Head of caudate nucleus (tissue), 42 donors: Measurements from ENCODE around the gene STC2.
A peak's percentile ranks its signal among the peaks of the same experiment; 100 is the strongest.
"Not testable (repeated sequence)": the region's sequence is repeated elsewhere in the genome, so short reads cannot be mapped to it uniquely, and the experiment has no call there.

Experiments
- DNase-seq, 42 donors: peaks; one replicate each; pipeline versions ENCODE4 v3.0.0 to v3.0.0-alpha.2; 2020 to 2021; ENCODE audit warnings: mixed read lengths in 7 of 42
- intact Hi-C: fragments of 100-400 bp; cut with DNase I; formaldehyde crosslinking; loops from one replicate; pipeline ENCODE4 v1.15.0; 2022

The STC2 gene

GRCh38 chr5:173284343-173284958, 43.8 kb downstream of the STC2 start:
- DNase-seq, result not testable (repeated sequence)

DNA sequence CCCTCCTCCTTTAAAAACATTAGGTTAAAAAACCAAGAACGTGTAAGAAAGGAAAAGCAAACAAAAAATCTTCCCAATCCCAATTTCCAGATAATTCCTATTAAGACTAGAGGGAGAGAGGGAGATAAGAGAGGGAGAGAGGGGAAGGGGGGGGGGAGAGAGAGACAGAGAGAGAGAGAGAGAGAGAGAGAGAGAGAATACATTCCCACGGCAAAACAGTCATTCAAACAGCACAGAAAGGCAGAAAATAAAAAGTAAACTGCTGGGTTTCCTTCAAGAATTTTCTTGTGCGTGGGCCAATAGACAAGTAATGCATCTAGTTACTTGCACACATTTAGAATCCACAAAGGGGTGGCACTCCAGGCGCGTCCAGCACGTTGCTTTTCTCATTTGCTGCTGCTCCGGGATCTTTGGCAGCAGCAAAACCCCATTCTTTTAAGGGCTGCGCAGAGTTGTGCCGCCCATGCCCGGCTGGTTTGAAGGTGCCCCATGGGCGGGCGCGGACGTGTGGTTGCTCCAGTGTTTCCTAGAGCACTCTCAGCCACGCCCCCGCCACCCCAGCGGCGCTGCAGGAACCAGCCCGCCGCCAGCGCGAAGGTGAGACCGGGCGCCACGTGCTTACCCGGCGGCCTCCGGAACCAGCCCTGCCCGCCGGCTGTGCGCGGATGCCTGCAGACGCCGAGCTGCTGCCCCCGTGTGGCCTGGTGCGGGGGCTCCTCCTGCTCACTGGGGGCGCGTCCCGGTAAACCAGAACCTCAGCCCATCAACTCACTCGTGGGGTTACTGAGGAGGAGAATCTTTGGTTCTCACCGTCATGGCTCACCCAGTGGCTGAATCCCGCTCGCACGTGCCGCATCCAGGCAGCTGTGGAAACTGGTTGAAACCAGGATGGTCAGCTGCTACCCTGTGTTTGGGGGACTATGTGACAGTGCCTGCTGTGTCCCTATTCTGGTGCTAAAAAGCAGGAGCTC, 44.6 kb downstream of the STC2 start:
- intact Hi-C loops, result loop anchor here (5.0 to 10.0 kb wide), 2 partner anchors 306 to 569 kb away; no protein-coding TSS in a partner anchor
- DNase-seq, result peak; percentile 20 to 86 (median 71)

More at GRCh38 chr5:173284343-173284958, 43.8 kb downstream of the STC2 start:
- intact Hi-C loops, result loop anchor here (5.0 to 10.0 kb wide), 2 partner anchors 307 to 570 kb away; no protein-coding TSS in a partner anchor

DNA sequence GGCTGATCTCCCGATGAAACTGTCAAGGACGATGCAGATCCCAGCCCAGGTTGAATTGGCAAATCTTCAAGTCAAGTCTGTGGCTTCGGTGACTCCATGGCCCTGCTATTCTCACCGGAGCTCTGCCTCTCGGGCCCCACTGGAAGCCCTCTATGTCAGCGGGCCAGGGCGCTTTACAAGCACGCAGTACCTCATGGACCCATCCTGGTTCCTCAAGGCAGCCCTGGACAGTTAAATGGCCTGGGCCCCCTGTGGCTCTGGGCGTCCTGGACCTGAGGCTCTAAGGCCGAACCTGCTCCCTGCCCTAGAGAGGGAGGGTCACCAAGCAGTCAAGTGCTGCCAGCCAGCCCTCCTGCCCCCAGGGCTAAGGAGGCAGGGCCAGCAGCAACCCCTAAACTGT, 45.3 kb downstream of the STC2 start:
- peak in 1 of 42 donors; percentile 1 for DNase-seq
- intact Hi-C loops, result loop anchor here (5.0 to 10.0 kb wide), 2 partner anchors 306 to 568 kb away; no protein-coding TSS in a partner anchor

- DNase-seq, result no peak
Measured at GRCh38 chr5:173281910-173282309, 46.3 kb downstream of the STC2 start.

DNA sequence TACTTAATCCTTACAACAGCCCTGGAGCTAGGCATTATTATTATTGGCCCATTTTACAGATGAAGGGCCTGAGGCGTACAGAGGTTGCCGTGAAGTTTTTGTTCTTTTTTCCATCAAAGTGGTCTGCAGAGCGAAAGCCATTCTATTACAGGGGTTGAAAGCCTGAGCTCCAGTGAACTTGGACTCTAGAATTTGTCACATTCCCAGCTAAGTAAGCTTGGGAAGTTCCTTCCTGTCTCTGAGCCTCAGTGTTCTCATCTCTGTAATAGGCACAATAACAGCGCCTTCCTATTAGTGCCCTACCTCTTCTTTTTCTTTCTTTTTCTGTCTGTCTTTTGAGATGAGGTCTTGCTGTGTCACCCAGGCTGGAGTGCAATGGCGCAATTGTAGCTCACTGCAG, 49.0 kb downstream of the STC2 start:
- DNase-seq, result no peak
- intact Hi-C loops, result no loop called here

More at GRCh38 chr5:173281910-173282309, 46.3 kb downstream of the STC2 start:
- intact Hi-C loops, result loop anchor here (5.0 to 10.0 kb wide), 2 partner anchors 305 to 567 kb away; no protein-coding TSS in a partner anchor

GRCh38 chr5:173278641-173279040, 49.6 kb downstream of the STC2 start:
- DNase-seq, result no peak
- intact Hi-C loops, result no loop called here

DNA sequence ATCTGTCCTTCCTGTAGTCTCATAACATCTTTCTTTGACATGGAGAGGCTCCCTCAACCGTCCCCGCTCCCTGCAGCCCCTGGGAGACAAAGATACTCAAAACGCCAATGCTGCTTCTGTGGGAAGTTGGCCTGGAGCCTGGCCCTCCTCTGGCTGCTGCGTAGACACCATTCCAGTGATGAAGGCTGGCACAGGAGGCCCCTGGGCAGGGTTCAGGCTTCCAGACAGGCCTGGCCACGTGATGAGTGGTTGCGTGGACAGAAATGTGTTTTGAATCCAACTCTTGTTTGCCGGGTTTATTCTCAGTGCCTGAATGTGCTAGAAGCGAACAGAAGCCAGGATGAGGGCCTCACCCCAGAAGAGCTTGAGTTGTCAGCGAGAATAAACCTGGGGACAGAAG, 50.0 kb downstream of the STC2 start:
- intact Hi-C loops, result no loop called here
- DNase-seq, result peak in 21 of 42 donors; percentile 11 to 68 (median 30)

GRCh38 chr5:173274771-173275170, 53.4 kb downstream of the STC2 start:
- no peak for DNase-seq
- intact Hi-C loops, result no loop called here

- intact Hi-C loops, result no loop called here
- no peak for DNase-seq
Measured at GRCh38 chr5:173271419-173271818, 56.8 kb downstream of the STC2 start.

GRCh38 chr5:173268750-173269432, 59.3 kb downstream of the STC2 start:
- intact Hi-C loops, result no loop called here
- DNase-seq, result no peak

DNA sequence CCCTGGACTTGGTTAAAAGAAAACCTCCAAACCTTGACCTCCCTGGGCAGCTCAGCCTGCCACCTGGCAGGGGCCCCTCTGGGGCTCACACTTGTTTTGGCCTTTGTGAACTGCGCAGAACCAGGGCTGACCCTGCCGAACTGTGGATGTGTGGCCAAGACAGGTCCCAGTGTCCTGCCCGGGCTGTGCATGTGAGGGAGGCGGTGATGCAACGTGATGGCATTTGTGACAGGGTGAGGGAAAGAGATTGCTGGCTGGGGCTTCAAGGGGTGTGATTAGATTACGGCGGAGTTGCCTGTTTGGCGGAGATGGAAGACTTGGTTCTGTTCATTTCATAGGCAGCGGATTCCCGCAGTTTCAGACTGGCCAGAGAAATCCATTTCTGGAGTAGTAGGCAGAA, 62.8 kb downstream of the STC2 start:
- intact Hi-C loops, result no loop called here
- no peak for DNase-seq
